ENCODE data around the gene ITGA2. TPM values are rescaled to one million over a fixed set of nuclear protein-coding genes. Genes with fewer than 3 reads are reported as not detected.

Gene ITGA2
- total and polyA plus RNA-seq, 2 donors (not counting 1 experiment from before 2014, with no cell fraction given), result not detected

GRCh38 chr5:53112909-53113308 lies 123.8 kb downstream of the ITGA2 start:
- TF ChIP-seq EZH2 (IDR thresholded peaks at IDR 0.05; ENCODE audit: borderline replicate concordance, insufficient read depth, low read depth, low read length, poor library complexity, severe bottlenecking) (no peak), CTCF (IDR thresholded peaks at IDR 0.05) (no peak)
- Histone ChIP-seq H4K20me1 (ENCODE audit: control insufficient read depth, insufficient read depth, low read length, poor library complexity, severe bottlenecking) (no peaks in the 10 kb centered on the region), H3K9me3 (ENCODE audit: control extremely low read depth in 1 of 3, control insufficient read depth in 2 of 3, insufficient read depth in 1 of 3, low read length in 2 of 3) (no peaks in the 10 kb centered on the region), H3K79me2 (ENCODE audit: control insufficient read depth, insufficient read depth, low read length) (peaks cover 6% of the 10 kb centered on the region), H3K27ac (ENCODE audit: low read length in 2 of 2) (no peak overlapping the region), H3K4me1 (ENCODE audit: control insufficient read depth in 2 of 2, insufficient read depth in 2 of 2, low read length in 2 of 2) (peaks cover 9 to 11% of the 10 kb centered on the region in 2 donors), H3K36me3 (replicated peaks in 1 of 2; ENCODE audit: control extremely low read depth in 1 of 2, control insufficient read depth in 1 of 2, extremely low read depth in 1 of 2, insufficient read depth in 2 of 2, low read length in 1 of 2) (no peaks in the 10 kb centered on the region), H3K4me3 (ENCODE audit: control extremely low read depth in 1 of 5, extremely low read depth in 1 of 5, insufficient read depth in 1 of 5, low read depth in 2 of 5, low read length in 4 of 5) (no peak overlapping the region), H2AFZ (ENCODE audit: insufficient read depth, low read depth, low read length, poor library complexity, severe bottlenecking) (no peak overlapping the region), H3K4me2 (replicated peaks; ENCODE audit: low read depth, low read length, poor library complexity, severe bottlenecking) (no peak overlapping the region), H3K27me3 (replicated peaks in 1 of 4; ENCODE audit: control extremely low read depth in 1 of 4, control insufficient read depth in 3 of 4, insufficient read depth in 4 of 4, low read length in 3 of 4) (no peaks in the 10 kb centered on the region), H3K9ac (ENCODE audit: low read length) (no peak overlapping the region)
- Mint-ChIP-seq H3K4me3 (no peak overlapping the region), H3K9me3 (ENCODE audit: insufficient read depth) (no peaks in the 10 kb centered on the region), H3K27me3 (no peaks in the 10 kb centered on the region), H3K4me1 (peaks cover 23% of the 10 kb centered on the region), H3K27ac (no peak overlapping the region)
- intact Hi-C loops (cut with micrococcal nuclease), result loop anchor here (5.0 kb wide), 1 partner anchor 449 kb away; the partner anchor contains the start of gene NDUFS4
- WGBS (ENCODE audit: insufficient coverage), result 100% methylated on average over 1 of the region's 3 CpGs
- ChIA-PET CTCF (no interaction called here), POLR2A (no interaction called here)
- ATAC-seq (ENCODE audit: low read depth) (no peak), DNase-seq (no peak)

- no peak for ATAC-seq (ENCODE audit: low read depth)
- CTCF ChIA-PET, result no interaction called here
These were observed 124.8 kb downstream of the ITGA2 start for GRCh38 chr5:53113947-53114346.

More at GRCh38 chr5:53113947-53114346, 124.8 kb downstream of the ITGA2 start:
- Histone ChIP-seq H3K4me1 (ENCODE audit: control insufficient read depth in 2 of 2, insufficient read depth in 2 of 2, low read length in 2 of 2) (peaks cover 7 to 9% of the 10 kb centered on the region in 2 donors), H3K27me3 (replicated peaks in 1 of 4; ENCODE audit: control extremely low read depth in 1 of 4, control insufficient read depth in 3 of 4, insufficient read depth in 4 of 4, low read length in 3 of 4) (no peaks in the 10 kb centered on the region), H3K9ac (ENCODE audit: low read length) (no peak overlapping the region), H4K20me1 (ENCODE audit: control insufficient read depth, insufficient read depth, low read length, poor library complexity, severe bottlenecking) (no peaks in the 10 kb centered on the region), H3K27ac (ENCODE audit: low read length in 2 of 2) (no peak overlapping the region), H3K4me2 (replicated peaks; ENCODE audit: low read depth, low read length, poor library complexity, severe bottlenecking) (no peak overlapping the region), H3K4me3 (ENCODE audit: control extremely low read depth in 1 of 5, extremely low read depth in 1 of 5, insufficient read depth in 1 of 5, low read depth in 2 of 5, low read length in 4 of 5) (no peak overlapping the region), H2AFZ (ENCODE audit: insufficient read depth, low read depth, low read length, poor library complexity, severe bottlenecking) (no peak overlapping the region), H3K36me3 (replicated peaks in 1 of 2; ENCODE audit: control extremely low read depth in 1 of 2, control insufficient read depth in 1 of 2, extremely low read depth in 1 of 2, insufficient read depth in 2 of 2, low read length in 1 of 2) (no peaks in the 10 kb centered on the region), H3K79me2 (ENCODE audit: control insufficient read depth, insufficient read depth, low read length) (peaks cover 4% of the 10 kb centered on the region), H3K9me3 (ENCODE audit: control extremely low read depth in 1 of 3, control insufficient read depth in 2 of 3, insufficient read depth in 1 of 3, low read length in 2 of 3) (no peaks in the 10 kb centered on the region)
- TF ChIP-seq EZH2 (IDR thresholded peaks at IDR 0.05; ENCODE audit: borderline replicate concordance, insufficient read depth, low read depth, low read length, poor library complexity, severe bottlenecking) (no peak), CTCF (IDR thresholded peaks at IDR 0.05) (no peak)
- no peaks in the 10 kb centered on the region for H3K9me3 Mint-ChIP-seq (ENCODE audit: insufficient read depth)
- peaks cover 17% of the 10 kb centered on the region for H3K4me1 Mint-ChIP-seq
- H3K27me3 Mint-ChIP-seq, result no peaks in the 10 kb centered on the region
- intact Hi-C loops (cut with micrococcal nuclease), result loop anchor here (5.0 kb wide), 1 partner anchor 448 kb away; the partner anchor contains the start of gene NDUFS4
- H3K4me3 Mint-ChIP-seq, result no peak overlapping the region
- POLR2A ChIA-PET, result no interaction called here
- H3K27ac Mint-ChIP-seq, result no peak overlapping the region
- 92% methylated on average over 8 of the region's 9 CpGs for WGBS (ENCODE audit: insufficient coverage)
- DNase-seq, result no peak

Measured in B cell (primary cell).